HG03196 (cell line): ENCODE measurements around the gene CNDP1.
"Not testable (repeated sequence)": the region's sequence is repeated elsewhere in the genome, so short reads cannot be mapped to it uniquely, and the experiment has no call there.

ENCODE experiments used
- ATAC-seq: cut with Tn5 transposase; IDR thresholded peaks from one replicate; pipeline ENCODE4 v1.9.1; 2021; ENCODE audit not compliant: unreplicated experiment

CNDP1 gene, protein sequence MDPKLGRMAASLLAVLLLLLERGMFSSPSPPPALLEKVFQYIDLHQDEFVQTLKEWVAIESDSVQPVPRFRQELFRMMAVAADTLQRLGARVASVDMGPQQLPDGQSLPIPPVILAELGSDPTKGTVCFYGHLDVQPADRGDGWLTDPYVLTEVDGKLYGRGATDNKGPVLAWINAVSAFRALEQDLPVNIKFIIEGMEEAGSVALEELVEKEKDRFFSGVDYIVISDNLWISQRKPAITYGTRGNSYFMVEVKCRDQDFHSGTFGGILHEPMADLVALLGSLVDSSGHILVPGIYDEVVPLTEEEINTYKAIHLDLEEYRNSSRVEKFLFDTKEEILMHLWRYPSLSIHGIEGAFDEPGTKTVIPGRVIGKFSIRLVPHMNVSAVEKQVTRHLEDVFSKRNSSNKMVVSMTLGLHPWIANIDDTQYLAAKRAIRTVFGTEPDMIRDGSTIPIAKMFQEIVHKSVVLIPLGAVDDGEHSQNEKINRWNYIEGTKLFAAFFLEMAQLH

DNA sequence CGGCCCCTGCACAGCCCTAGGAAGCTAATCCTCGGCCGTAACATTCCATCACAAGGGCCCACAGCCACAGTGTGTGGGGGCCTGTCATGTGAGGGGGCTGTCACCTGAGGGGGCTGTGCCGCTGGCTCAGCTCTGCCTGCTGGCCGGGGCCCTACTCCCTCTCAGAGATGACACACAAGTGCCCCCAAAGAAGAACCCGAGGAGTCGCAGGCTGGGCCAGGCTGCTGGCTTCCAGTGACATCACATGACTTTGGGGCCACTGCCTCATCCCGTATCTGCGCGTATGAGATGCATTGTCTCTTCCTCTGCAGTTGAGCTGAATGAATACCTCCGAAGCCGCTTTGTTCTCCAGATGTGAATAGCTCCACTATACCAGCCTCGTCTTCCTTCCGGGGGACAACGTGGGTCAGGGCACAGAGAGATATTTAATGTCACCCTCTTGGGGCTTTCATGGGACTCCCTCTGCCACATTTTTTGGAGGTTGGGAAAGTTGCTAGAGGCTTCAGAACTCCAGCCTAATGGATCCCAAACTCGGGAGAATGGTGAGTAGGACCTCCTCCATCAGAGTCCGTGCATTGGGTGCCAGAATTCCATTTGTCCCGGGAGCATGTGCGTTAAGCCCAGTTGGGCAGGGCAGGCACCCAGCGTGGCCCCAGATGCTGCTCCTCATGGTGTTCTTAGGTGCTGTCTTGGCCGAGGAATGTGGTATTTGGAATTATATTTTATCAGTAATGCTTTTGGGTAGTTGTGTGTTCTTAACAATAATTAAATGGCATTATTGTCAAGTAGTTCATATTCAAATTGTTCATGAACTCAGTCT is at the start of gene CNDP1:
Gene CNDP1 (plus strand): TSS at position 351 of the 820 bp plus-strand sequence. CDS start 168 bp downstream, at position 519.
- ATAC-seq, result no peak

DNA sequence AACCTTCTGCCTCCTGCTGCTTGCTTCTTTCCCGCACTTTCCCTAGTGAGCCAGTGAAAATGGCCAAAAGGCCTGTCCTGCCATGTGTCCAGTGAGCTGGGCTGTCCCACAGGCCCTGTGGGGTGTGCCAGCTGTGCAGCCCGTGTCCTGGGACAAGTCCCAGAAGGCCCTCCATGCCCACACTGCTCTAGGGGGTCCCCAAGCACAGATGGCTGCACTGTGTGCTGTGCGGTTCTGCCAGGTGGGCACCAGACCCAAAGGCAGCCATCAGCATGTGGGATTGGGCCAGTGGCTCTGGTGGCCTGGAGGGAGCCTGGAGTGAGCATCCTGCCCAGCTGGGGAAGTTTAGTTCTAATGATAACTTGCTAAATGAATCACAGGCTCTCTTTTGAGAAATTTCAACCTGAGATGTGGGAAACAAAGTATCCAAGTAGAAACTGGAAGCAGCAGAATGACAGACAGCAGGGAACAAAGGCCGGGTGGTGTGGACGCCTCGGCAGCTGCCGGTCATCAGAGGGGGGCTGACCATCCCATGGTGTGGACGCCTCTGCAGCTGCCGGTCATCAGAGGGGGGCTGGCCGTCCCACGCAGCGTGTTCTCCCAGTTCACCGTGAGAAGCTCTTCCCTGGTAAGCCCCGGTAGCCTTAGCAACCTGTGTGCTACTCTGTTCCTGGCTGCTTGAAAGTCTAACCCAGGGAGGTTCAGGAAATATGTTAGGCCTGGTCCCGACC is 48.0 kb upstream of the CNDP1 start:
- ATAC-seq, result no peak

DNA sequence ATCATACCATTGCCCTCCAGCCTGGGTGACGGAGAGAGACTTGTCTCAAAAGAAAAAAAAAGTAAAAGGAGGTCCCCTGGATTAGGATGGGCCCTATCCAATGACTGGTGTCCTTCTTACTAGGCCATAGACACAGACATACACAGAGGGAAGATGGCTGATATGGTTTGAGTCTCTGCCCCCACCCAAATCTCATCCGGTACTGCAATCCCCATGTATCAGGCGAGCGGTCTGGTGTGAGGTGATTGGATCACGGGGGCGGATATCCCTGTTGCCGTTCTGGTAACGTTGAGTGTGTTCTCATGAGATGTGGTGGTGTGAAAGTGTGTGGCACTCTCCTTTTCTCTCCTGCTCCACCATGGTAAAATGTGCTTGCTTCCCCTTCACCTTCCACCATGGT is 45.9 kb upstream of the CNDP1 start:
- no peak for ATAC-seq

DNA sequence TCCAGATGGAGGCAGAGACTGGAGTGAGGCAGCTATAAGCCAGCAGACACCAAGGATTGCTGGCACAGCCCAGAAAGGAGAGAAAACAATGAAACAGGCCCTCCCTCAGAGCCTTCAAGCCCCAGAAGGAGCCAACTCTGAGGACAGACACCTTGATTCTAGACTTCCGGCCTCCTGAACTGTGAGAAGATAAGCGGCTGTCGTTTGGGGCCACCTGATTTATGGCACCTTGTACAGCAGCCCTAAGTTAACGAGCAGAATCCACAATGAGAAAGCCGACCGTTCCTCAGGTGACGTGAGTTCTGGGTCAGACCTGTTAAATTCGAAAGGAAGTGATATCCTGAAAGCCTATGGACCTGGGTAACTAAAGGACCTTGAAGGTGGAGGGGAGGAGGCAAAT is 45.4 kb upstream of the CNDP1 start:
- ATAC-seq, result no peak

DNA sequence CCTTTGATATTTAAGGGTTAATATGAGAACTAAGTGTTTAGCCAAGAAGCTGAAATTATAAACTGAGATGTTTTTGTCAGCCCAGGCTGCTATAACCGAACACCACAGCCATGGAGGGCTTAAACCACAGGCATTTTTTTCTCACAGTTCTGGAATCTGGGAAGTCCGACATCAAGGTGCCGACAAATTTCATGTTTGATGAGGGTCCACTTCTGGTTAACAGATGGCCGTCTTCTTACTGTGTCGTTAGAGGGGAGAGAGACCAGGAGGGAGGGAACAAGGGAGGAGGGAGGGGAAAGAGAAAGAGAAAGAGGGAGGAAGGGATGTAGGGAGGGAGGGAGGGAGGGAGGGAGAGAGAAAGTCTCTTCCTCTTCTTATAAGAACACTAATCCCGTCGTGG is 44.6 kb upstream of the CNDP1 start:
- ATAC-seq, result no peak

DNA sequence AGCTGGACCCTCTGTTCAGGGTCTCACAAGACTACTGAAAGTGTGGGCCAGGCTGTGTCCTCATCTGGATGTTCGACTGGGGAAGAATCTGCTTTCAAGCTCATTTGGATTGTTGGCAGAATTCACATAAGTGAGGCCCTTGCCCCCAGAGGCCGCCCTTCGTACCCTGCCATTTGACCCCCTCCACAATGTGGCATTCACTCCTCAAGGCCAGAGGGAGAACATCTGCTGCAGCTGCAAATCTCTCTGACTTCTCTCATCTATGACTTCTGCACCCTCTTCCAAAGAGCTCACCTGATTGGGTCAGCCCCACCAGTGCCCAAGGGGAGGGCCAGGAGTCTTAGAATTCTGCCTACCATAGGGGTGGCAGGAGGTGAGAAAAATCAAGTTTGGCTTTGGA is 42.0 kb upstream of the CNDP1 start:
- no peak for ATAC-seq

DNA sequence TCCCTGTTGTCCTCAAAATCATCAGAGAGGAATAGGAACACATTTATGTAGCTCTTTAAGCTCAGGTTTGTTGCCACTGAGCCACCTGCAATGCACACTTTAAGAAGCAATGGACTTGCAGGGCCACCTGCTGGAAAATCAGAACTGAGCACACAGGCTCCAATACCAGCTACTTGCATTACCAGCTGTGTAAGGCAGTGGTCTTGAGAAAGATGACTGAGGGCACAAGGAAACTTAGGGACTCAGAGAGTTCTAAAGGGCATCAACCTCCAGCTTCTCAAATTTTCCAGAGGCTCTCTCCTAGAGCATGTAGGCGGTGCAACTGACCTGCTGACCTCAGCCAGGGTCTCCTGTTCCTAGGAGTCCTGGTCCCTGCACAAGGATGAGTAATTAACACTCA is 40.6 kb upstream of the CNDP1 start:
- no peak for ATAC-seq

DNA sequence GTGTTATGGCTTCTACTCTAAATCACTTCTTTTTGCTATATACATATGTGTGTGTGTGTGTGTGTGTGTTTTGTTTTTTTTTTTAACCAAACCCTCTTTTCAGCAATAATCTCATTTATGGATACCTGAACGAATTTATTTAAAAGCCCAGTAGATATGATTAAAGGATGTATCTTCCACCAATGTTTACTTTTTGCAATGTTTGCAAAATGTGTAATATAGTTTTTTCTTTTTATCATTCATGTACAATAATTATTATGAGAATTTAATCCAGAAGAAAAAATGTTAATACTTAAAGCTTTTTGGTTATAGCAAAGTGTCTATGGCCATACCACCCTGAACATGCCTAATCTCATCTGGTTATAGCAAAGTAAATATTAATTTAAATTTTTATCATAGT is 39.8 kb upstream of the CNDP1 start:
- ATAC-seq, result no peak

DNA sequence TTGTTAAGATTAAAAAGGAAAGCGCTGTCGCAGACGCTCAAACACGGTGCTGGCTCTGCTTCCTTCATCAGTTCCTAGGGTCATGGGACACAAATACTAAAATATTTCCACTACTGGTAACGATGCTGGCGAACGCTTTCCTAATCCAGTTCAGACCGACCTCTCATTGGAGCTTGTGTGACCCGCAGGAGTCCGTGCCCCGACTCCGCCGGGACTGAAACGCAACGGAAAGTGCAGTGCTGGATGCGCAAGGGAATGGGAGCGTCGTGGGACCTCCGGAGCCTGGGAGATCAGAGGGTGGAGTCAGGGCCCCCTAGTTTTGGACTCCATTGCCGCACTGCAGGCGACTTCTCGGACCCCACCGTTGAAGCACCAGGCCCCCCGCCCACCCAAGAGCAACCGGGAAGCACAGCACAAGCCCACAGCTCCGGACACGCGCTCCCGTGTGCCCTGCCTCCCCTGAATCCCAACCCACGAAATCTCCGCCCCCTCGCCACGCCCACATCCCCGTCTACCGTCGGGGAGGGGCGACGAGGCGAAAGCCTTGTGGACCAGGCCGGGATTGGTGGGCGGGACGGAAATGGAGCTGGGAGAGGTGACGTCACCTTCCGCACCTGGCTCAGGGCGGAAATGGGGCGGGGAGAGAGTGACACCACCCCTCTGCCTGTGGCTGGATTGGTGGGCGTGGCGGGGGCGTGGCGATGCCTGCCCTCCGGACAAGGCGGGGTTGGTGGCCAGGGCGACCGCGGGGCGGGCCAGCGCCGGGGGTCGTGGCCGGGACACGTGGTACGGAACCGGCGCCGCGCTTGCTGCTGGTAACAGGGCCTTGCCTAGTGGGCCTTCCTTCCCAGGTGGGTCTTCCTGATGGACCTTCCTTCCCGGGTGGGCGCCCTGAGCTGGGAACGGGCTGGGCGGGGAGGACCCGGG is 38.5 kb upstream of the CNDP1 start, which contains the start of gene CNDP2:
Gene CNDP2 (plus strand): TSS at position 783 of the 927 bp plus-strand sequence. CDS start 3,611 bp downstream, outside the sequence.
- ATAC-seq, result peak; percentile 75

DNA sequence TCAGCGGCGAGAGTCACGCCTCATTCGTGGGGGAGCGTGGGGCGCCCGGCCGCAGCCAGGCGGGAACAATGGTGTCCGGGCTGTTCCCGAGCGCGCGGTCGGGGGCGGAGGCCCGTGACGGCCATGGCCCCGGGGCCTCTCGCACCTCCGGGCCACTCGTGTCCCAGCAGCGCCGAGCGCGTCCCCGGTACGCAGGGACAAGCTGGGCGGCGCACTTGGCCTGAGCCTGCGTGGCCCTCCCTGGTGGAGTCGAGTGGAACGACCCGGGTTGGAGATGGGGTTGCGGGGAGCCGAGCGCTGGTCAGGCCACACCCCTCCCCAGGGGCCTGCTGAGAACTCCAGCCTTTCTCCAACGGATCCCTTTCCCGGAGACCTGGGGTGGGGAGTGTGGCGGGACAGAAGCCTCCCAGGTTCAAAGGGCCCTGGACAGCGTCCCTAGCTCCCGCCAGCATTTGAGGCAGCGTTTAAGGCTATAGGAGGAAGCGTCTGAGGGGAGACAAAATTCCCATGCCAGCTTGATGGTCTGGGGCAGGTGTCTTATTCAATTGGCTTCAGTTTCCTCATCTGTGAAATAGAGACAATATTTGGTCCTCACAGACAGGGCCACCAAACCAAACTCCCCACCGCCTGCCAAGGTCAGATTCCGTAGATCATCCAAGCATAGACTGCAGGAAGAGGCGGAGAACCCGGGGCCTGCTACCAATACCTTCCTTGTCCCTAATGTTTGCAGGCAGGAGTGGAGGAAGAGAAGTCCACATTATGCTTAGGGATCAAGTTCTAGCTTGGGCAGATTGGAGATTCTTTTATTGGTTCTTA is 37.6 kb upstream of the CNDP1 start:
- peak; percentile 14 for ATAC-seq

DNA sequence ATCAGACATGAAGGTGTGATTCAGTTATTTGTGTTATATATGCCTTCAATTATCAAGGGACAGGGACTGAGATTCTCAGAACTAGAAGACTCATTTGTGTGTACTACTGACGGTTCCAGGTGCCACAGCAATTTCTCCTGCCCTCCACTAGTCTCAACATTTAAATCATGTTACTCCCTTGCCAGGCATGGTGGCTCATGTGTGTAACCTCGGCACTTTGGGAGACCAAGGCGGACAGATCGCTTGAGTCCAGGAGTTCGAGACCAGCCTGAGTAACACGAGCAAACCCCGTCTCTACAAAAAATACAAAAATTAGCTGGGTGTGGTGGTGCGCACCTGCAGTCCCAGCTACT is 37.0 kb upstream of the CNDP1 start:
- ATAC-seq, result no peak

DNA sequence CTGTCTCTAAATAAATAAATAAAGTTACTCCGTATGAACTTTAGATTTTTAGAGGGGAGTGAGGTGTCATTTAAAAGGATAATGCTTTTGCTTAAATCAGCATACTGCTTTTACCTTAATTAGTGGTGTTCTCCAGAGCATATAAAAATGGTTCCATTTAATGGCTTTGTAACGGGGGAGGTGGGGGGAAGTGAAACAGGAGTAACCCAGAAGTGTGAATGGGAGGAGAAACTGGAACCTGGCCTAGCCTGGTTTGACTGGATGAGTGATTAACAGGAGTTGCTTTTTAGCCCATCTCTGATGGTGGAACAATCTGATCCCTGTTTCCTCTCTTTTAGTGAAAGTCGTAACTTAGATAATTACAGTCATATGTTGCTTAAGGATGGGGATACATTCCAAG is 36.5 kb upstream of the CNDP1 start:
- ATAC-seq, result no peak

DNA sequence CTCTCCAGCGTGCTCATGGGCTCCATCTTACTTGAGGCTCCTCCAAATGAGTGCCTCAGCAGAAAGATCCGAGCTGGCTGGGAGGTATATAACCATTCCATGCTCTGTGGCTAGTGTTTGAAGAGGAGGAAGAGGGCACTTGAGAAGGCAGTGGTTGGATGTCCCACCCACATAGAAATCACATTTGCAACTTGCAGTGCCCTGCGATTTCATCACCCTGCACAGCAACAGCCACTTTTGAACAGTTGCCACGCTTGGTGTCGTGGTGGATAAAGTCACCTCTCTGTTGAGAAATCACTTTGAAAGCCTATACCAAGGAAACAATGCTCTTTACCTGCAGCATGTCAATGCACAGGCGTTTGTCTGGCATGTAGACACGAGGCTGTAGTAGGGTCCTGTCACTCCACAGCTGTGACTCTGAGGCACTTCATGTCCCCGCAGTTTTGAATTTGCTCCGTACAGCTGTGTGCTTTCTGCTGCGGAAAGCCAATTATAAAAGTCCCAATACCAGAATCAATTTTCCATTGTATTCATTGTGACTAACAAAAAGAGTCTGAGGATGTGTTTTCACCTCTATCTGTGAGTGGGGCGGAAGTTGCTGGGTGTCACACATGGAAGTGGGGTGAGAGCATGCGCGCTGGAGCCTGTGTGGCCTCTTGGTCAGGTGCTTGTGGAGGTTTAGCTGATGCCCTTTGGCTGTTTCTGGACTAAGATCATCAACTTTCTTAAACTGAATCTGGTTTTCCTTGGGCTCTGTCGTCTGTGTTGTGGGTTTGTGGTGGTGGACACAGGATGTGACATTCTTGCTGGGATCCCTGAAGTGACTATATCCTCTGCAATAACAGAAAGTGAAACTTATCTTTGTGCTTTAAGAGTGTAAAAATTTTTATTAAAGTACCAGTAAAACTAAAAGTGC is 35.3 kb upstream of the CNDP1 start:
- ATAC-seq, result peak; percentile 41

DNA sequence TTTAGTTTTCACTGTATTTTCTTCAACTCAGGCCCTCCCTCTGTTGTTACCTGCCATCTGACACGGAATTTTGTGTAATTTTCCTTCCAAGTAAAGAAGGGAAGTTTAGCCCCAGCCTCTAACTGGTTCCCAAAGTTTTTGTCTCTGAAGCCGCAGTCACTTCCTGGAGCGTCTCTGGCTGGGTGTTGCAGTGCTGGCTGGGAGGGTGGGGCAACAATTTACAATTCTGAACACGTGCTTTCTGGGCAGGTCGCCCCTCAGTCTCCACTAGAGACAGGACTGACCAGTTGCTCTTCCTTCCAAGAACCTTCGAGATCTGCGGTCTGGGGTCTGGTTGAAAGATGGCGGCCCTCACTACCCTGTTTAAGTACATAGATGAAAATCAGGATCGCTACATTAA is 34.7 kb upstream of the CNDP1 start:
- ATAC-seq, result peak; percentile 43

DNA sequence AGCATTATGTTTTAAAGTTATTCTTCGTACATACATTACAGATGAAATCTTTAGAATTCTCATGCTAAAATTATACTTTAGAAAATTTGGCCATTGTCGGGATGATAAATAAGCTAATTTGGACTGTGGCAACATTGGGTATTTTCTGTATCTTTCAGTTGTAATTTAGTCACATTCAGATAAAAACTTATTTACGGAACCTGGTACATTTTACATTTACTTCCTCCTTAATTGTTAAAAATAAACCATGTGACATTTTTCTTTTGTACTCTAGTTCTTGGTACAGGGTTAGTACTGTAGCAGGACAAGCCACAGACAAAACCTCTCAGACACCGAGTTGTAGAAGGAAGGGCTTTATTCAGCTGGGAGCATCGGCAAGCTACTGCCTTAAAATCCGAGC is 33.9 kb upstream of the CNDP1 start:
- no peak for ATAC-seq

DNA sequence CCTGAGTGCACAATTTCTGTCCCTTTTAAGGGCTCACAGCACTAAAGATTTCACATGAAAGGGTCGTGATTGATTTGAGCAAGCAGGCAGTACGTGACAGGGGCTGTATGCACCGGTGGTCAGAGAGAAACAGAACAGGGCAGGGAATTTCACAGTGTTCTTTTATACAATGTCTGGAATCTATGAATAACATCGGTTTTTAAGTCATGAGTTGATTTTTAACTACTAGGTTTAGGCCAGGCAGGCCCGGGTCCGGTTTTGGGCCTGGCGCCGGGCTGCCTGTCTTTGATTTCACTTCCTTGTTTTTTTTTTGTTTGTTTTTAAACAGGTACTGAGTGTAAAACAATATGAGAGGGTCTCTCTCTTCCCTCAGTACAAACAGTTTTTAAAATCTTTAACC is 33.5 kb upstream of the CNDP1 start:
- ATAC-seq, result not testable (repeated sequence)

DNA sequence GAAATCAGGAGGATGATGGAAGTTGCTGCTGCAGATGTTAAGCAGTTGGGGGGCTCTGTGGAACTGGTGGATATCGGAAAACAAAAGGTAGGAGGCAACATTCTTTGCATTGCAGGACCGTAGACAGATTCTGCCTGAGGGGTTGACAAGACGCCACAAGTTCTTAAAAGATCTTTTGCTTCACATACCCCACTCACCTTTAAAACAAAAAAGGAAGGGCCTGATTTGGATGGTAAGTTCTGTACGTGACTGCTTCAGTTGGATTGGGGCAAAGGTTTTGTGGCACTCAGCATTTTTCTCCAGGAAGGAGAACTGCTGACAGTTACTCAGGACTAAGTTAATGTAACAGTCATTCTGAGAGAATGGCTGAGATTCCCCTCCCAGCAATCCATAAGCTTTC is 32.9 kb upstream of the CNDP1 start:
- ATAC-seq, result no peak

DNA sequence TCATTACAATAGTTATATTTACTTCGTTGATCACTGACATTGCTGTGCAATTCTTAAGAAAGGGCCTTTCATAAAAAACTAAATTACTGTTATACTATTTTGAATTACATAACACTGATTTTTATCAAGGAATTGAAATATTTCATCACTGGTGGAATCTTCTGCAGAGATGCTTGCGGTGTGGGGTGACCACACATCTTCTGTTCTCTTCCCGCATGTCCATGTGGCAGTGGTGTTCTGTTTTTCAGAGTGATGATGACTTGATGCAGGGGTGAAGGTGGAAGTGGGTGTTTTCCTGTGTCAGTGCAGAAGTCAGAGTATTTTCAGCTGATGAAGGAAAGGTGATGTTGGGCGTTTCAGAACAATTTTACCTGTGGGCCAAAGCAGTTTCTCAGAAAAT is 31.2 kb upstream of the CNDP1 start:
- ATAC-seq, result no peak
